Non-pigmented ciliary epithelial cell (primary cell): ENCODE data around the gene ZNF561.
"Not testable (repeated sequence)": the region's sequence is repeated elsewhere in the genome, so short reads cannot be mapped to it uniquely, and the experiment has no call there.

ENCODE experiments used
- DNase-seq: peaks from one replicate; pipeline ENCODE4 v3.0.0-alpha.2; 2010; ENCODE audit warnings: low read depth

Gene ZNF561

GRCh38 chr19:9621156-9622037, at the start of gene ZNF561:
Gene ZNF561, minus strand, starts transcription at chr19:9621232. Its CDS starts 1,776 bp downstream, at chr19:9619456.
- peak; percentile 49 for DNase-seq

- no peak for DNase-seq
Measured at GRCh38 chr19:9668544-9668943, 47.5 kb upstream of the ZNF561 start.

- no peak for DNase-seq
Measured at GRCh38 chr19:9667898-9668297, 46.9 kb upstream of the ZNF561 start.

GRCh38 chr19:9658769-9659168, 37.7 kb upstream of the ZNF561 start:
- no peak for DNase-seq

GRCh38 chr19:9653066-9653555, 32.1 kb upstream of the ZNF561 start:
- DNase-seq, result not testable (repeated sequence)

- not testable (repeated sequence) for DNase-seq
Measured at GRCh38 chr19:9651464-9651863, 30.4 kb upstream of the ZNF561 start.

- no peak for DNase-seq
Measured at GRCh38 chr19:9650345-9650744, 29.3 kb upstream of the ZNF561 start.

- no peak for DNase-seq
Measured at GRCh38 chr19:9645472-9645871, 24.4 kb upstream of the ZNF561 start.

GRCh38 chr19:9644472-9644871, 23.4 kb upstream of the ZNF561 start:
- DNase-seq, result no peak

- DNase-seq, result no peak
Measured at GRCh38 chr19:9641810-9642209, 20.8 kb upstream of the ZNF561 start.

- DNase-seq, result no peak
Measured at GRCh38 chr19:9640956-9641355, 19.9 kb upstream of the ZNF561 start.

- DNase-seq, result no peak
Measured at GRCh38 chr19:9636018-9636417, 15.0 kb upstream of the ZNF561 start.

- no peak for DNase-seq
Measured at GRCh38 chr19:9627856-9628255, 6.8 kb upstream of the ZNF561 start.

- no peak for DNase-seq
Measured at GRCh38 chr19:9622531-9622930, 1.5 kb upstream of the ZNF561 start.

- DNase-seq, result no peak
Measured at GRCh38 chr19:9620842-9621155, 233 bp downstream of the ZNF561 start.

GRCh38 chr19:9615844-9616243, 5.2 kb downstream of the ZNF561 start:
- DNase-seq, result no peak

- no peak for DNase-seq
Measured at GRCh38 chr19:9610484-9611113, 10.4 kb downstream of the ZNF561 start.

GRCh38 chr19:9608912-9609311, 12.1 kb downstream of the ZNF561 start:
- DNase-seq, result no peak

GRCh38 chr19:9597027-9597426, 24.0 kb downstream of the ZNF561 start:
- peak; percentile 71 for DNase-seq

GRCh38 chr19:9586764-9587163, 34.3 kb downstream of the ZNF561 start:
- peak; percentile 26 for DNase-seq

- DNase-seq, result peak; percentile 13
Measured at GRCh38 chr19:9584073-9584833, 36.8 kb downstream of the ZNF561 start, which contains the start of gene ZNF121. Gene ZNF121, minus strand, starts transcription at chr19:9584504. Its CDS starts 16,407 bp downstream, at chr19:9568097.

- not testable (repeated sequence) for DNase-seq
Measured at GRCh38 chr19:9582081-9582725, 38.8 kb downstream of the ZNF561 start.
